H1 (cell line): Measurements from ENCODE around the gene CACNA1D. TPM values are rescaled to one million over a fixed set of nuclear protein-coding genes. Genes with fewer than 3 reads are reported as not detected.

Source experiments
- CTCF ChIA-PET: fragments of 300-600 bp; sonication (Branson Sonifier 250); formaldehyde crosslinking; loops from one replicate; lab custom pipeline; 2021; ENCODE audit not compliant: partially characterized antibody; lab: Charles Lee
- POLR2A ChIA-PET: fragments of 300-600 bp; sonication (Branson Sonifier 250); formaldehyde crosslinking; loops from one replicate; lab custom pipeline; 2021; ENCODE audit warnings: inconsistent platforms; ENCODE audit not compliant: partially characterized antibody; lab: Charles Lee
- DNase-seq, 2 experiments: peaks; one replicate each; pipeline versions ENCODE4 v3.0.0 to v3.0.0-alpha.2; 2010 to 2022; ENCODE audit warnings: low spot score in 2 of 2, low read depth in 1 of 2, mixed read lengths in 1 of 2
- FAIRE-seq: peaks from 2 replicates; lab custom pipeline; 2011; peaks lifted over from hg19 to GRCh38; lab: Jason Lieb, UNC
- H2AFZ ChIP-seq: 2 replicates; pipeline ENCODE4 v1.8.1; 2012; ENCODE audit warnings: low read length, inconsistent platforms
- H2AK5ac ChIP-seq: 2 replicates; pipeline ENCODE4 v1.6.1; 2013; ENCODE audit warnings: low read depth, low read length
- H2BK120ac ChIP-seq: replicated peaks from 2 replicates; pipeline ENCODE3; 2013; ENCODE audit warnings: low read depth, low read length, inconsistent platforms
- H2BK12ac ChIP-seq: 2 replicates; pipeline ENCODE4 v1.6.1; 2013; ENCODE audit warnings: low read depth, low read length
- H2BK15ac ChIP-seq: 2 replicates; pipeline ENCODE4 v1.6.1; 2013; ENCODE audit warnings: low read length
- H2BK20ac ChIP-seq: 2 replicates; pipeline ENCODE4 v1.6.1; 2013; ENCODE audit warnings: low read length
- H2BK5ac ChIP-seq: 2 replicates; pipeline ENCODE4 v1.6.1; 2013; ENCODE audit warnings: low read depth, low read length
- H3K14ac ChIP-seq: 2 replicates; pipeline ENCODE4 v1.6.1; 2013; ENCODE audit warnings: inconsistent platforms; ENCODE audit not compliant: insufficient read length
- H3K18ac ChIP-seq: 2 replicates; pipeline ENCODE4 v1.6.1; 2013; ENCODE audit warnings: low read length; ENCODE audit errors: extremely low read depth
- H3K23ac ChIP-seq: 2 replicates; pipeline ENCODE4 v1.6.1; 2013; ENCODE audit warnings: inconsistent platforms; ENCODE audit not compliant: insufficient read length
- H3K23me2 ChIP-seq: 2 replicates; pipeline ENCODE4 v1.6.1; 2013; ENCODE audit warnings: low read depth, low read length
- H3K27ac ChIP-seq: 2 replicates; pipeline ENCODE4 v1.6.1; 2011; ENCODE audit warnings: low read depth, low read length, inconsistent platforms
- H3K27me3 ChIP-seq, 4 experiments: replicated peaks in 1 of 4; 1 replicate in 1 of 4; 2 replicates in 3 of 4; pipeline versions ENCODE4 v1.6.1 to v1.8.1; 2011 to 2013; ENCODE audit warnings: low read length in 3 of 4, mild to moderate bottlenecking in 3 of 4, inconsistent platforms in 2 of 4, mixed read lengths in 2 of 4, moderate library complexity in 1 of 4; ENCODE audit not compliant: control insufficient read depth in 3 of 4, insufficient read depth in 3 of 4; ENCODE audit errors: extremely low read depth in 1 of 4
- H3K36me3 ChIP-seq, 4 experiments: 2 replicates each; pipeline versions ENCODE4 v1.6.1 to v1.8.1; 2011 to 2013; ENCODE audit warnings: mild to moderate bottlenecking in 4 of 4, low read length in 3 of 4, moderate library complexity in 2 of 4, control low read depth in 1 of 4, inconsistent platforms in 1 of 4; ENCODE audit not compliant: insufficient read depth in 4 of 4, control insufficient read depth in 2 of 4
- H3K4ac ChIP-seq: replicated peaks from 2 replicates; pipeline ENCODE3; 2013; ENCODE audit warnings: low read length, low read depth, mixed read lengths, inconsistent platforms; ENCODE audit not compliant: insufficient read length
- H3K4me1 ChIP-seq, 4 experiments: replicated peaks in 1 of 4; 1 replicate in 1 of 4; 2 replicates in 3 of 4; pipeline versions ENCODE4 v1.6.1 to v1.8.1; 2011 to 2013; ENCODE audit warnings: low read length in 3 of 4, inconsistent platforms in 2 of 4, mixed read lengths in 1 of 4; ENCODE audit not compliant: insufficient read depth in 4 of 4, control insufficient read depth in 3 of 4
- H3K4me2 ChIP-seq, 2 experiments: 2 replicates each; pipeline versions ENCODE4 v1.6.1 to v1.8.1; 2011 to 2013; ENCODE audit warnings: low read depth in 2 of 2, low read length in 2 of 2, control low read depth in 1 of 2, inconsistent platforms in 1 of 2, mild to moderate bottlenecking in 1 of 2; ENCODE audit not compliant: insufficient read depth in 1 of 2
- H3K4me3 ChIP-seq, 4 experiments: fragments of 200-600, 300-600 bp in 1 of 4; sonication (generic), shearing (Covaris generic), sonication (Bioruptor Twin) in 1 of 4; 2 replicates each; pipeline versions ENCODE4 v1.5.1 to v1.8.1; 2011 to 2016; ENCODE audit warnings: low read length in 4 of 4, low read depth in 3 of 4, control low read depth in 2 of 4, inconsistent platforms in 2 of 4, mild to moderate bottlenecking in 2 of 4, mixed read lengths in 1 of 4, moderate library complexity in 1 of 4; ENCODE audit not compliant: insufficient read depth in 2 of 4; ENCODE audit errors: extremely low read depth in 1 of 4
- H3K56ac ChIP-seq: replicated peaks from 2 replicates; pipeline ENCODE3; 2013; ENCODE audit warnings: low read depth, mild to moderate bottlenecking, mixed read lengths, low read length, inconsistent platforms; ENCODE audit not compliant: insufficient read length
- H3K79me1 ChIP-seq: 2 replicates; pipeline ENCODE4 v1.6.1; 2013; ENCODE audit warnings: low read depth, low read length, control low read depth
- H3K79me2 ChIP-seq, 2 experiments: 2 replicates each; pipeline versions ENCODE4 v1.6.1 to v1.8.1; 2012 to 2013; ENCODE audit warnings: low read length in 2 of 2, mild to moderate bottlenecking in 2 of 2, inconsistent platforms in 1 of 2; ENCODE audit not compliant: insufficient read depth in 2 of 2, control insufficient read depth in 1 of 2
- H3K9ac ChIP-seq, 4 experiments: replicated peaks in 1 of 4; 1 replicate in 1 of 4; 2 replicates in 3 of 4; pipeline versions ENCODE4 v1.6.1 to v1.8.1; 2011 to 2013; ENCODE audit warnings: low read depth in 3 of 4, low read length in 3 of 4, control low read depth in 2 of 4, mild to moderate bottlenecking in 2 of 4, moderate library complexity in 2 of 4, inconsistent platforms in 1 of 4; ENCODE audit errors: extremely low read depth in 1 of 4
- H3K9me3 ChIP-seq, 2 experiments: 2 replicates each; pipeline versions ENCODE4 v1.6.1 to v1.8.1; 2012 to 2013; ENCODE audit warnings: mild to moderate bottlenecking in 2 of 2, moderate library complexity in 2 of 2, control low read depth in 1 of 2, inconsistent platforms in 1 of 2, low read depth in 1 of 2, low read length in 1 of 2, mixed read lengths in 1 of 2; ENCODE audit not compliant: insufficient read depth in 2 of 2
- H4K20me1 ChIP-seq, 2 experiments: replicated peaks in 1 of 2; 2 replicates each; pipeline versions ENCODE3 to v1.8.1; 2011 to 2013; ENCODE audit warnings: inconsistent platforms in 2 of 2, low read length in 2 of 2, mild to moderate bottlenecking in 1 of 2; ENCODE audit not compliant: insufficient read depth in 2 of 2, control insufficient read depth in 1 of 2
- H4K5ac ChIP-seq: 2 replicates; pipeline ENCODE4 v1.6.1; 2013; ENCODE audit warnings: low read length, low read depth, mixed read lengths, inconsistent platforms; ENCODE audit not compliant: insufficient read length
- H4K8ac ChIP-seq: 2 replicates; pipeline ENCODE4 v1.8.0; 2013; ENCODE audit warnings: mild to moderate bottlenecking, moderate library complexity, low read length, inconsistent platforms; ENCODE audit not compliant: insufficient read depth; ENCODE audit errors: extremely low read depth
- H4K91ac ChIP-seq: replicated peaks from 2 replicates; pipeline ENCODE3; 2013; ENCODE audit warnings: low read length, mixed read lengths, inconsistent platforms; ENCODE audit not compliant: insufficient read length
- PHF8 ChIP-seq: fragments of 200-600 bp; sonication (generic); conservative IDR thresholded peaks from 2 replicates; pipeline ENCODE4 v1.7.1; 2012; ENCODE audit warnings: low read depth, mild to moderate bottlenecking, inconsistent platforms, low read length, moderate library complexity
- SIX5 ChIP-seq: IDR thresholded peaks from 2 replicates; pipeline ENCODE4 v1.6.1; 2011; ENCODE audit warnings: mild to moderate bottlenecking, low read depth, low read length
- TBP ChIP-seq: IDR thresholded peaks from 2 replicates; pipeline ENCODE4 v1.6.1; 2011; ENCODE audit warnings: low read depth, low read length, improper control_type of control experiment
- TEAD4 ChIP-seq: IDR thresholded peaks from 2 replicates; pipeline ENCODE4 v1.6.1; 2012; ENCODE audit warnings: low read depth, low read length, inconsistent platforms, mixed read lengths
- ZNF274 ChIP-seq: IDR thresholded peaks from 2 replicates; pipeline ENCODE4 v1.7.0; 2012; ENCODE audit warnings: low read length, borderline replicate concordance; ENCODE audit errors: extremely low read depth
- WGBS, 2 experiments: shearing (Covaris generic) in 1 of 2; methylation state at CpG; one replicate each; pipeline versions ENCODE4 v1.1.6 to v1.1.7; 2013 to 2015; ENCODE audit warnings: low lambda C conversion rate in 2 of 2, mixed read lengths in 2 of 2, inconsistent platforms in 1 of 2, low coverage in 1 of 2, missing lambda C conversion rate in 1 of 2; ENCODE audit not compliant: insufficient replicate concordance in 2 of 2, insufficient coverage in 1 of 2, insufficient read length in 1 of 2; ENCODE audit errors: extremely low coverage in 1 of 2, missing lambda C conversion rate in 1 of 2; 5-methylcytosine and 5-hydroxymethylcytosine counted together
- polyA plus RNA-seq, 7 experiments: library from polyadenylated mRNA; depleted of rRNA in 3 of 7; stranded (reverse) in 5 of 7; unstranded in 2 of 7; fragments of >200 nt in 5 of 7; fragments of 200-250 nt in 2 of 7; gene quantifications; 1 replicate in 5 of 7; 2 replicates in 1 of 7; 4 replicates in 1 of 7; pipeline versions ENCODE4 v1.2.1 to v1.2.3, GENCODE V29; 2011 to 2013; ENCODE audit warnings: missing spikeins in 2 of 7, mixed read lengths in 2 of 7
- total RNA-seq: library from RNA; stranded (reverse); fragmentation: NEBNext Ultra II Directional; extraction: Animal tissue kit (Norgen Biotek cat#: 25700); gene quantifications from 2 replicates; pipeline ENCODE4 v1.2.1, GENCODE V29; 2021

CACNA1D gene
- total and polyA plus RNA-seq, 2 of the 8 experiments (the other 6 are each of a cell fraction or from before 2014, with no cell fraction given): 2.0 to 2.9 TPM

GRCh38 chr3:53594276-53594675 lies 99.9 kb downstream of the CACNA1D start:
- H3K4me1 ChIP-seq: no peaks in the 10 kb centered on the region
- TF ChIP-seq TEAD4: no peak
- TF ChIP-seq SIX5: no peak
- no peak for TF ChIP-seq PHF8
- TF ChIP-seq ZNF274: no peak
- TF ChIP-seq TBP: no peak
- no peaks in the 10 kb centered on the region for H3K79me1 ChIP-seq
- no peak overlapping the region for H2AFZ ChIP-seq
- DNase-seq (peak in 1 of 2 experiments; percentile 11), FAIRE-seq (no peak)
- H4K91ac ChIP-seq: no peak overlapping the region
- H3K4ac ChIP-seq: no peak overlapping the region
- no peak overlapping the region for H3K18ac ChIP-seq
- no peak overlapping the region for H2BK20ac ChIP-seq
- no peak overlapping the region for H2AK5ac ChIP-seq
- no peak overlapping the region for H3K23ac ChIP-seq
- WGBS, 2 experiments: 94% methylated on average over 3 of the region's 3 CpGs; no CpG with 5 or more reads in 1 of the 2 experiments
- no peak overlapping the region for H4K5ac ChIP-seq
- H3K79me2 ChIP-seq: no peaks in the 10 kb centered on the region
- H3K14ac ChIP-seq: no peak overlapping the region
- H4K20me1 ChIP-seq: no peaks in the 10 kb centered on the region
- H2BK12ac ChIP-seq: no peak overlapping the region
- H3K27ac ChIP-seq: no peak overlapping the region
- H2BK120ac ChIP-seq: no peak overlapping the region
- CTCF ChIA-PET: interaction anchor here (1.6 to 2.1 kb wide), 2 partner anchors 9 to 24 kb away, joined by 4 to 5 read pairs; no protein-coding TSS in a partner anchor
- no peak overlapping the region for H4K8ac ChIP-seq
- H3K27me3 ChIP-seq: no peaks in the 10 kb centered on the region
- H3K4me3 ChIP-seq: no peak overlapping the region
- H3K56ac ChIP-seq: no peak overlapping the region
- no peak overlapping the region for H3K4me2 ChIP-seq
- H2BK5ac ChIP-seq: no peak overlapping the region
- no peak overlapping the region for H3K9ac ChIP-seq
- H2BK15ac ChIP-seq: no peak overlapping the region
- POLR2A ChIA-PET: no interaction called here
- H3K36me3 ChIP-seq: no peaks in the 10 kb centered on the region
- no peaks in the 10 kb centered on the region for H3K23me2 ChIP-seq
- 0 out of 4 replicates have a peak, but pooled peaks cover 0 to 4% of the 10 kb centered on the region in 2 experiments for H3K9me3 ChIP-seq
